NT2/D1 (cell line): ENCODE measurements around the gene YPEL1.

Experiments
- DNase-seq: peaks from one replicate; pipeline ENCODE4 v3.0.0-alpha.2; 2011; ENCODE audit warnings: low read depth, low spot score
- H3K27me3 ChIP-seq: 2 replicates; pipeline ENCODE4 v1.6.0; 2011; ENCODE audit warnings: mild to moderate bottlenecking; ENCODE audit not compliant: insufficient read length, insufficient read depth
- H3K36me3 ChIP-seq: 2 replicates; pipeline ENCODE4 v1.6.1; 2011; ENCODE audit warnings: mild to moderate bottlenecking, low read length, mixed read lengths; ENCODE audit not compliant: insufficient read depth, insufficient read length
- H3K4me1 ChIP-seq: 2 replicates; pipeline ENCODE4 v1.5.1; 2011; ENCODE audit not compliant: insufficient read depth, insufficient read length
- H3K4me3 ChIP-seq: 2 replicates; pipeline ENCODE4 v1.5.1; 2011; ENCODE audit warnings: low read depth; ENCODE audit not compliant: insufficient read length
- H3K9ac ChIP-seq: 2 replicates; pipeline ENCODE4 v1.6.0; 2011; ENCODE audit warnings: low read depth; ENCODE audit not compliant: insufficient read length
- H3K9me3 ChIP-seq: 2 replicates; pipeline ENCODE4 v1.5.1; 2011; ENCODE audit warnings: mild to moderate bottlenecking, low read length; ENCODE audit not compliant: insufficient read depth
- SUZ12 ChIP-seq: IDR thresholded peaks from 2 replicates; pipeline ENCODE4 v1.6.1; 2011; ENCODE audit not compliant: insufficient read length, insufficient read depth; ENCODE audit errors: extremely low read depth
- YY1 ChIP-seq: IDR thresholded peaks from 2 replicates; pipeline ENCODE4 v1.6.1; 2011; ENCODE audit not compliant: insufficient read length, insufficient read depth
- ZNF274 ChIP-seq: IDR thresholded peaks from 2 replicates; pipeline ENCODE4 v1.6.1; 2011; ENCODE audit warnings: mild to moderate bottlenecking, low read depth, low read length

YPEL1 gene

DNA sequence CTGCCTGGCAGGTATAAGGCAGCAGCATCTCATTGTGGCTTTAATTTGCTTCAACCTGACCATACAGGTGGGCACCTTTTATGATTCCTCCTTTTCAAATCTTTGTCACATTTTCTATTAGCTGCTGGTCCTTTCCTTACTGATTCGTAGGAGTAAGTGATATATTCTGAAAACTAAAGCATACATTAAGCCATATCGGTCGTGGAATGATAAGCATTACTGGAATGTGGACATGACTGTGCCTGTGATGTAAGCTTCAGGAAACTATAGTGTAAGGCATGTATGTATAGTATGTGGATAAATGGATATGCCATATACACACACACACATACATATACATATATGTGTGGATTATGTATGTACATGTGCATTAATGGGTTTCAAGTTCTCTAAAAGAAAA is 20.8 kb downstream of the YPEL1 start:
- no peaks in the 10 kb centered on the region for H3K4me1 ChIP-seq
- H3K27me3 ChIP-seq: no peaks in the 10 kb centered on the region
- no peak for DNase-seq
- H3K9ac ChIP-seq: no peak overlapping the region
- H3K36me3 ChIP-seq: no peaks in the 10 kb centered on the region
- H3K9me3 ChIP-seq: no peaks in the 10 kb centered on the region
- H3K4me3 ChIP-seq: no peak overlapping the region
- no peak for TF ChIP-seq SUZ12
- no peak for TF ChIP-seq ZNF274
- TF ChIP-seq YY1: no peak

DNA sequence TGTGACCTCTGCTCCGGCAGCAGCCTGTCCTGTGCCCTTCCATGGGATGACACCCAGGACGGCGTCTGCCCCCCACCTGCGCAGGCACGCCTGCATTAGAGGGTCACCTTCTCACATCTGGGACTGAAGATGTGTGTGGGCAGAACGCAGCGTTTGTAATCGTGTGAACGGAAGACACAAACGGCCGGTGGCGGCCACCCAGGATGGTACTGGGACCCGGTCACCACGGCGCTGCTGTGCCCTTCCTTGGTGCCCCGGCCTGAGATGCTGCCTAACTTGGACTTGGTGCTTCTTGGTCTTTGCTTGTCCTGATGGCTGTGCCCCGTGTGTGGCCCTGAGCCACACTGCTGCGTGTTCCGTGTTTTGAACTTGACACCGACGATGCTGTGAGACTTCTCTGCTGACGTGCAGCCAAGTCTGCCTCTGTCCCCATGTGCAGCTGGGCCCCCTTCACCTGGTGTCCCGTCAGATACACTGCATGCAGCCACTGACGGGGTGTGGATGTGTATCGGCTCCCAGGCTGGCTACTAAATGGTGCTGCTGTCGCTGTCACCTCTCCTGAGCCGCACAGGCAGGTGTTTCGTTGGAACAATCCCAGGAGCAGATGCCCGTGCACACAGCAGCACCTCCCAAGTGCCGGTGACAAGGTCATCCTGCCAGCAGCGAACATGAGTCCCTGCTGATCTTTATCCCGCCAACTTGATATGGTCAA is 21.4 kb downstream of the YPEL1 start:
- no peak for DNase-seq
- H3K36me3 ChIP-seq: no peaks in the 10 kb centered on the region
- no peak overlapping the region for H3K9ac ChIP-seq
- no peak overlapping the region for H3K4me3 ChIP-seq
- no peak for TF ChIP-seq ZNF274
- no peak for TF ChIP-seq SUZ12
- no peak for TF ChIP-seq YY1
- no peaks in the 10 kb centered on the region for H3K9me3 ChIP-seq
- H3K4me1 ChIP-seq: no peaks in the 10 kb centered on the region
- no peaks in the 10 kb centered on the region for H3K27me3 ChIP-seq

DNA sequence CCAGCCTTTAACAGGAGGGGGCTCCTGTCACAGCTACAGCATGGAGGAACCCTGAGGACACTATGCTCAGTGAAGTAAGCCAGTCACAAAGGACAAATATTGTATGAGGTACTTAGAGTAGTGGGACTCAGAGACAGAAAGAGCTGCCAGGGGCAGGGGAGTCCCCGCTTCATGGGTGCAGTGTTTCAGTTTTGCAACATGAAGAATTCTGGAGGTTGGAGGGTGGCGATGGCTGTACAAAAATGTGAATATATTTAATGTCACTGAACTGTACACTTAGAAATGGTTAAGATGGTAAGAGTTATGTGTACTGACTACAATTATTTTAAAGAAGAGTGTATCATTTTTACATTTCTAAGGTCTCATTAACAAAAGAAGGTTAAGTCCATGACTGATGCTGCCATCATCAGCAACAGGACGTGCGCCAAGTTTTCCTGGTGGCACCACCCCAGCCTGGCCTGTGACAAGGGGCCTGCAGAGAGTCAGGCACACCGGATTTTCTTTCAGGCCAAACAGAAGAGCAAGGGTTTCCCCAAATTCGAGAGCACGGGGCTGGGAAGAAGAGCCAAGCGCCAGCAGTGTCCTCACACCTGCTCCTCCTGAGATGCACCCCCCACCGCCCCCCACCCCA is 22.1 kb downstream of the YPEL1 start:
- DNase-seq: no peak
- Histone ChIP-seq H3K4me3 (no peak overlapping the region), H3K9ac (no peak overlapping the region), H3K27me3 (no peaks in the 10 kb centered on the region), H3K36me3 (no peaks in the 10 kb centered on the region), H3K4me1 (no peaks in the 10 kb centered on the region), H3K9me3 (no peaks in the 10 kb centered on the region)
- TF ChIP-seq YY1 (no peak), ZNF274 (no peak), SUZ12 (no peak)

DNA sequence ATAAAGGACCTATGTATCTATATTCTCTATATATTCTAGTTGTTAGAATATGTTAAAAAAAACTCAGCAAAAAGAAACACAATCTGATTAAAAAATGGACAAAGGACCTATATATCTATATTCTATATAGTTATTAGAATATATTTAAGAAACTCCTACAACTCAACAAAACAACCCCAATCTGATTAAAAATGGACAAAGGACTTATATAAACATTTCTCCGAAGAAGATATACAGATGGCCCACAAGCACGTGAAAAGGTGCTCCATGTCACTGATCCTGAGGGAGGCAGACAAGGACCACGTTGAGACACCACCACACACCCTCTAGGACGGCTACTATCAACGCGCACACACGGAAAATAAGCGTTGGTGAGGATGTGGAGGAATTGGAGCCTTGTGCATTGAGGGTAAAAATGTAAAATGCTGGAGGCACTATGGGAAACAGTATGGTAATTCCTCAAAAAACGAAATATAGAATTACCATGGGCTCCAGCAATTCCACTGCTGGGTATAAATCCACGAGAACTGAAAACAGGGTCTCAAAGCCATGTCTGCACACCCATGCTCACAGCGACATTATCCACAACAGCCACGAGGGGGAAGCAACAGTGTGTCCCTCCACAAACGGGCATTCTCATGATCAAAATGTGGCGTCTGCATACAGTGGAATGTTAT is 22.7 kb downstream of the YPEL1 start:
- Histone ChIP-seq H3K9ac (no peak overlapping the region), H3K4me1 (no peaks in the 10 kb centered on the region), H3K27me3 (no peaks in the 10 kb centered on the region), H3K9me3 (no peaks in the 10 kb centered on the region), H3K4me3 (no peak overlapping the region), H3K36me3 (no peaks in the 10 kb centered on the region)
- TF ChIP-seq SUZ12 (no peak), ZNF274 (no peak), YY1 (no peak)
- peak; percentile 32 for DNase-seq

DNA sequence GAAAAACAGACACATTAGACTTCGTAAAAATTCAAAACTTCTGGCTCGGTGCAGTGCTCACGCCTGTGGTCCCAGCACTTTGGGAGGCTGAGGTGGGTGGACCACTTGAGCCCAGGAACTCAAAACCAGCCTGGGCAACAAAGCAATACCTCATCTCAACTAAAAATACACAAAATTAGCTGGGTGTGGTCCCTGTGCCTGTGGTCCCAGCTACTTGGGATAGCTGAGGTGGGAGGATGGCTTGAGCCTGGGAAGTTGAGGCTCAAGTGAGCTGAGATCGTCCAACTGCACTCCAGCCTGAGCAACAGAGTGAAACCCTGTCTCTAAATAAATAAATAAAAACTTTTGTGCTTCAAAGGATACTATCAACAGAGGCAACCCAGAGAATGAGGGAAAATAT is 23.7 kb downstream of the YPEL1 start:
- H3K9me3 ChIP-seq: no peaks in the 10 kb centered on the region
- H3K27me3 ChIP-seq: no peaks in the 10 kb centered on the region
- no peaks in the 10 kb centered on the region for H3K4me1 ChIP-seq
- no peak overlapping the region for H3K4me3 ChIP-seq
- H3K36me3 ChIP-seq: no peaks in the 10 kb centered on the region
- no peak for DNase-seq
- TF ChIP-seq ZNF274: no peak
- TF ChIP-seq SUZ12: no peak
- TF ChIP-seq YY1: no peak
- H3K9ac ChIP-seq: no peak overlapping the region

DNA sequence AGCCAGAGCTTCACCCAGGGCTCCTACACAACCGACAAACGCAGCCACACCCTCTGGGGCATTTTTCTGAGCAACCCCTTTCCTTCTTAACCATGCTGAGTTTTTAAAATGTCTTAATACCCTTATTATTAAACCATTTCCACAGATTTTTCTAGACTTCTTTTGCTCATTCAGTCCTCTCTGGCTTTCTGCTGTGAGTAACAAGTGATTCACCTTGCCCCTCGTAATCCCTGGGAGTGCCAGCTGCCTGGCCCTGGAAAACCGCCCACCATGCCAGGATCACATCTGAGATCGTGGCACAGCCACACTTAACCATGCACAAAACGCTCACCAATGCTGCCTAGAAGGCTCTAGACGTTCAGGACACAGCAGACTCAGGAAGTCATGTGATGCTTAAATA is 25.4 kb downstream of the YPEL1 start:
- no peaks in the 10 kb centered on the region for H3K36me3 ChIP-seq

DNA sequence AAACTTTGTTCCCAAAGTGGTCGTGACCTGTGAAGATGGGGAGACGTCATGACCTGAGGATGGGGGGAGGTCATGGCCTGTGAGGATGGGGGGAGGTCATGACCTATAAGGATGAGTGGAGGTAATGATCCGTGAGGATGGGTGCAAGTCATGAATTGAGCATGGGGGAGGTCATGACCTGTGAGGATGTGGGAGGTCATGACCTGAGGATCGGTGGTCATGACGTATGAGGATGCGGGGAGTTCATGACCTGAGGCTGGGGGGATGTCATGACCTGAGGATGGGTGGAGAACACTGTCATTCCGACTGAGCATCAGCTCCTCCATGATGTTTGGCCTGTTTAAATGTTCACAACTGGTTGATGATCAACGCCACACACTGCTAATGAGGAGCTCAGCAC is 25.9 kb downstream of the YPEL1 start:
- TF ChIP-seq YY1 (no peak), SUZ12 (no peak), ZNF274 (no peak)
- no peak overlapping the region for H3K4me3 ChIP-seq
- no peaks in the 10 kb centered on the region for H3K27me3 ChIP-seq
- no peak overlapping the region for H3K9ac ChIP-seq
- H3K9me3 ChIP-seq: no peaks in the 10 kb centered on the region
- H3K4me1 ChIP-seq: no peaks in the 10 kb centered on the region
- no peaks in the 10 kb centered on the region for H3K36me3 ChIP-seq
- no peak for DNase-seq

More for the DNA sequence above, 25.4 kb downstream of the YPEL1 start:
- Histone ChIP-seq H3K9me3 (no peaks in the 10 kb centered on the region), H3K9ac (no peak overlapping the region), H3K27me3 (no peaks in the 10 kb centered on the region), H3K4me1 (no peaks in the 10 kb centered on the region), H3K4me3 (no peak overlapping the region)
- no peak for DNase-seq
- TF ChIP-seq ZNF274 (no peak), YY1 (no peak), SUZ12 (no peak)
